Adrenal gland (tissue), 12 donors: ENCODE data around the gene KLHL22. TPM values are rescaled to one million over a fixed set of nuclear protein-coding genes. Genes with fewer than 3 reads are reported as not detected.

Experiments
- DNase-seq, 7 donors: peaks; one replicate each; pipeline ENCODE4 v3.0.0-alpha.2; 2019 to 2020
- H3K27ac ChIP-seq, 5 donors: fragments of 200-600 bp; sonication (generic) in 4 of 5; 1 replicate in 3 of 5; 2 replicates in 2 of 5; pipeline versions ENCODE4 v1.5.1 to v1.8.0; 2016 to 2020; ENCODE audit warnings: mild to moderate bottlenecking in 1 of 5
- H3K27me3 ChIP-seq: fragments of 200-600 bp; 2 replicates; pipeline ENCODE4 v1.8.0; 2021
- H3K36me3 ChIP-seq, 2 donors: fragments of 200-600 bp; replicated peaks in 1 of 2; 1 replicate in 1 of 2; 2 replicates in 1 of 2; pipeline versions ENCODE4 v1.5.1 to v1.8.0; 2018 to 2022
- H3K4me1 ChIP-seq, 2 donors: fragments of 200-600 bp; replicated peaks in 1 of 2; 1 replicate in 1 of 2; 2 replicates in 1 of 2; pipeline versions ENCODE4 v1.5.1 to v1.8.0; 2018 to 2021
- H3K4me3 ChIP-seq, 4 donors: fragments of 200-600 bp; sonication (generic) in 3 of 4; one replicate each; pipeline ENCODE4 v1.5.1; 2016 to 2018
- H3K9me3 ChIP-seq, 3 donors: fragments of 200-600 bp; sonication (generic) in 1 of 3; replicated peaks in 1 of 3; 1 replicate in 2 of 3; 2 replicates in 1 of 3; pipeline versions ENCODE4 v1.5.1 to v1.8.0; 2016 to 2021
- CTCF ChIP-seq, 6 experiments: fragments of 450-650 bp in 4 of 6; fragments of 200-600 bp in 2 of 6; sonication (generic) in 1 of 6; IDR thresholded peaks; 1 replicate in 5 of 6; 2 replicates in 1 of 6; pipeline versions ENCODE4 v1.5.1 to v1.8.0; 2016 to 2021; ENCODE audit warnings: antibody characterized with exemption in 6 of 6, mild to moderate bottlenecking in 2 of 6, moderate library complexity in 1 of 6
- POLR2A ChIP-seq, 2 donors: fragments of 450-650 bp; IDR thresholded peaks; one replicate each; pipeline ENCODE4 v1.6.1; 2017; ENCODE audit warnings: antibody characterized with exemption in 2 of 2, mild to moderate bottlenecking in 2 of 2, moderate library complexity in 1 of 2
- WGBS, 4 donors: extraction: QIAGEN DNeasy Blood & Tissue Kit in 2 of 4; methylation state at CpG; one replicate each; pipeline versions ENCODE4 v1.1.5 to v1.1.7; 2013 to 2017; 5-methylcytosine and 5-hydroxymethylcytosine counted together
- intact Hi-C, 2 donors: fragments of 100-400 bp; cut with DNase I; formaldehyde crosslinking; loops; one replicate each; pipeline versions ENCODE4 v1.14.1 to v1.15.0; 2022 to 2023
- polyA plus RNA-seq, 3 donors: library from polyadenylated mRNA; stranded (reverse); fragments of 200-250 nt in 2 of 3; fragments of 350-450 nt in 1 of 3; fragmentation: Illumina TruSeq in 1 of 3; extraction: RNeasy Lipid Tissue Mini Kit (QIAGEN cat#74804) in 1 of 3; gene quantifications; one replicate each; pipeline ENCODE4 v1.2.3, GENCODE V29; 2013 to 2014
- total RNA-seq, 9 donors: library from RNA; depleted of rRNA in 4 of 9; stranded (reverse); fragments of >200 nt in 4 of 9; fragments of 120-200 nt in 1 of 9; fragmentation: NEBNext Ultra II Directional in 1 of 9; extraction: Animal tissue kit (Norgen Biotek cat#: 25700) in 1 of 9; gene quantifications; one replicate each; pipeline versions ENCODE4 v1.1.0 to v1.2.4, GENCODE V29; 2013 to 2023
- donor health status: healthy with polysubstance abuse.
- donor health status: Bipolar disorder and iron deficiency.
- donor health status: DM: yes; HTN: yes; CAD: no.
- donor health status: DM: no; HTN: no; CAD: no.
- donor health status: DM: no; HTN: no; CAD: no.
- donor health status: DM: yes; HTN: yes; CAD: no.

The KLHL22 gene
- total and polyA plus RNA-seq, 12 donors, result 15.3 to 38.8 (median 27.6) TPM

DNA sequence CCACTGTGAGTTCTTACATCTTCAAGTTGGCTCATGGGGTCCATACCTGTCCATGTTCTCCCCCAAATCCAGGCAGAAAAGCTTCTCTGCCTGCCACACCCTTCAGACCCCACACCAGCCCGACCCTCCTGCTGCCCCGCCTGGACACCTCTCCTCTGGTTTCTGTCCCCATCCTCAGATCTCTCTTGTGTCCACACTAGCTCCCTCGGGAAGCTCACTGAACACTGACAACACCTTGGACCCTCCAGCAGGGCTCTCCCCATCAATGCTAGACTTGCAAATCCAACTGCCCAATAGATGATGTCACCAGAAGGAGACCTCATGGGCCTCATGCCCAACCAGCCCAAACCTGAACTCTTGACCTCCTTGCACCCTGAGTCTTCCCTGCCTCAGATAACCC, 60.8 kb downstream of the KLHL22 start:
- intact Hi-C loops, result loop anchor here in 1 of 2 donors (10.0 kb wide), 1 partner anchor 50 kb away; no protein-coding TSS in a partner anchor
- Histone ChIP-seq H3K4me1 (peaks cover 18 to 35% of the 10 kb centered on the region in 2 donors), H3K4me3 (no peak overlapping the region), H3K36me3 (no peaks in the 10 kb centered on the region), H3K9me3 (no peaks in the 10 kb centered on the region), H3K27me3 (peaks cover 50% of the 10 kb centered on the region), H3K27ac (no peak overlapping the region)
- TF ChIP-seq CTCF (IDR thresholded peaks at IDR 0.05) (no peak), POLR2A (IDR thresholded peaks at IDR 0.05) (no peak)
- DNase-seq, result no peak
- WGBS, 4 donors, result 88 to 100% (median 92%) methylated on average over 3 of the region's 3 CpGs

DNA sequence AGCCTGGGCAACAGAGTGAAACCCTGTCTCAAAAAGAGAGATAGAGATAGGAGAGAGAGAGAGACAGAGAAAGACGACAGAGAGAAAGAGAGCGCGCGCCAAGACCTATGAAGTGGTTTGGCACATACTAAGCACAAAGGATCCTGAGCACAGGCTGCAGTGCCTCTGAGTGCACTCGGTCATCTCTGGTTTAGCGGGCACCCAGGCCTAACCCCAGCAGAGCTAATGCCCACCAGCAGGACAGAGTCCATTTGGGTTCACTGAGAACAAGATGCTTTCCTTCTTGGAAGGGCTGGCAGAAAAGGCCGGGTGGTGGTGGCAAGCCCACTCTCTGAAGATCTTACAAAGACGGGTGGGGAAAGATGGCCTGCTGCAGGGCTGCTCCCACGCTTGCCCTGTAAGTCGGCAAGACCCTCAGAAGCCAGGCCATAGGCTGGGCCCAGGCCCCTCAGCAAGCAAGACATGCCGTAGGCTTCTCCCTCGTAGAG, 61.3 kb downstream of the KLHL22 start:
- TF ChIP-seq POLR2A (IDR thresholded peaks at IDR 0.05), result no peak
- no peak for TF ChIP-seq CTCF (IDR thresholded peaks at IDR 0.05)
- Histone ChIP-seq H3K9me3 (no peaks in the 10 kb centered on the region), H3K4me1 (peaks cover 18 to 40% of the 10 kb centered on the region in 2 donors), H3K4me3 (no peak overlapping the region), H3K27me3 (peaks cover 55% of the 10 kb centered on the region), H3K27ac (no peak overlapping the region), H3K36me3 (no peaks in the 10 kb centered on the region)
- DNase-seq, result no peak
- intact Hi-C loops, result loop anchor here in 1 of 2 donors (10.0 kb wide), 1 partner anchor 50 kb away; no protein-coding TSS in a partner anchor
- 89 to 97% (median 94%) methylated on average over 9 to 12 of the region's 12 CpGs for WGBS, 4 donors

GRCh38 chr22:20433686-20434241, 61.8 kb downstream of the KLHL22 start:
- no peaks in the 10 kb centered on the region for H3K9me3 ChIP-seq
- no peaks in the 10 kb centered on the region for H3K36me3 ChIP-seq
- no peak for TF ChIP-seq POLR2A (IDR thresholded peaks at IDR 0.05)
- no peak for TF ChIP-seq CTCF (IDR thresholded peaks at IDR 0.05)
- H3K27ac ChIP-seq, result no peak overlapping the region
- peaks cover 18 to 40% of the 10 kb centered on the region in 2 donors for H3K4me1 ChIP-seq
- DNase-seq, result no peak
- no peak overlapping the region for H3K4me3 ChIP-seq
- 75 to 95% (median 87%) methylated on average over 2 to 4 of the region's 4 CpGs for WGBS, 4 donors
- H3K27me3 ChIP-seq, result peaks cover 55% of the 10 kb centered on the region
- intact Hi-C loops, result loop anchor here in 1 of 2 donors (10.0 kb wide), 1 partner anchor 51 kb away; no protein-coding TSS in a partner anchor

DNA sequence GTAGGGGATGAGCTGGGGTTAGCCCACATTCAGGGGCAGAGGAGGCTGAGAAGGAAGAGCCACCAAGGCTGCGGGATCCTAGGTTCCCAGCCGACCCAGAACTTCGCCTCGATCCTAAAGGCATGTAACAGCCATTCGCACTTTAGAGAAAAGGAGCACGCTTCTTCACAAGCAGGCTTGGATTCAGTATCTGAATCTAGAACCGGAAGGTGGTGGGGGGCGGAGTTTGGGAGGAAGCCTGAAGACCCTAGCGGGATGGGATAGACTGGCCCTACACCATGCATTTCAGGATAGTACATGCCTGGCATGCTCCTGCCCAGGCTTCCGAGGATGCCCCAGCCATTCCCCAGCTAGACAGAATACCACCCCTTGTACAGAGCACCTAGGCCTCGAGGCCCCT, 62.4 kb downstream of the KLHL22 start:
- no peak overlapping the region for H3K4me3 ChIP-seq
- no peaks in the 10 kb centered on the region for H3K9me3 ChIP-seq
- H3K27me3 ChIP-seq, result peaks cover 55% of the 10 kb centered on the region
- no peak for DNase-seq
- intact Hi-C loops, result loop anchor here in 1 of 2 donors (10.0 kb wide), 1 partner anchor 52 kb away; no protein-coding TSS in a partner anchor
- H3K27ac ChIP-seq, result no peak overlapping the region
- TF ChIP-seq CTCF (IDR thresholded peaks at IDR 0.05), result no peak
- no peak for TF ChIP-seq POLR2A (IDR thresholded peaks at IDR 0.05)
- H3K36me3 ChIP-seq, result no peaks in the 10 kb centered on the region
- WGBS, 4 donors, result 88 to 93% (median 90%) methylated on average over 9 to 11 of the region's 11 CpGs
- H3K4me1 ChIP-seq, result peaks cover 18 to 40% of the 10 kb centered on the region in 2 donors
